K562 (cell line): ENCODE measurements around the gene CYRIA. TPM values are rescaled to one million over a fixed set of nuclear protein-coding genes. Genes with fewer than 3 reads are reported as not detected.

Experiments used
- CREB3L1 ChIP-seq: fragments of 450-650 bp; IDR thresholded peaks from 2 replicates; pipeline ENCODE4 v1.6.1; 2014; ENCODE audit warnings: low read depth, mild to moderate bottlenecking, moderate library complexity, borderline replicate concordance
- ELF2 ChIP-seq: fragments of 250-450 bp; sonication (Bioruptor Pico); IDR thresholded peaks from 2 replicates; pipeline ENCODE4 v1.5.0; 2021; ENCODE audit warnings: mild to moderate bottlenecking
- HNRNPUL1 ChIP-seq: fragments of 200-400 bp; formaldehyde crosslinking; IDR thresholded peaks from 2 replicates; pipeline ENCODE4 v1.6.1; 2017; ENCODE audit warnings: low read length
- IRF1 ChIP-seq: sonication (generic); formaldehyde crosslinking; IDR thresholded peaks from 2 replicates; pipeline ENCODE4 v1.8.0; 2022; ENCODE audit warnings: missing genetic modification reagents, mild to moderate bottlenecking, borderline replicate concordance
- JUND ChIP-seq, 2 experiments: IDR thresholded peaks; 2 replicates in 1 of 2; 3 replicates in 1 of 2; pipeline ENCODE4 v1.6.1; 2011; ENCODE audit warnings: borderline replicate concordance in 2 of 2, low read depth in 2 of 2, low read length in 2 of 2, improper control_type of control experiment in 1 of 2, missing biosample characterization in 1 of 2, missing genetic modification characterization in 1 of 2, missing genetic modification reagents in 1 of 2
- MBD2 ChIP-seq: sonication (generic); IDR thresholded peaks from 2 replicates; pipeline ENCODE4 v1.6.1; 2016; ENCODE audit warnings: low read depth, borderline replicate concordance
- MED1 ChIP-seq: sonication (generic); formaldehyde crosslinking; IDR thresholded peaks from 2 replicates; pipeline ENCODE4 v1.8.1; 2023; ENCODE audit warnings: missing genetic modification reagents, borderline replicate concordance
- NCOA2 ChIP-seq, 2 experiments: fragments of 450-650 bp; IDR thresholded peaks; 2 replicates each; pipeline ENCODE4 v1.6.1; 2018; ENCODE audit warnings: mild to moderate bottlenecking in 2 of 2, moderate library complexity in 1 of 2; ENCODE audit not compliant: partially characterized antibody in 2 of 2
- NFATC3 ChIP-seq: fragments of 450-650 bp; IDR thresholded peaks from 2 replicates; pipeline ENCODE4 v1.6.1; 2017; ENCODE audit warnings: mild to moderate bottlenecking
- NRF1 ChIP-seq, 2 experiments: fragments of 450-650 bp; IDR thresholded peaks in 1 of 2; conservative IDR thresholded peaks in 1 of 2; 2 replicates each; pipeline ENCODE4 v1.6.1; 2014; ENCODE audit warnings: mild to moderate bottlenecking in 2 of 2
- RUNX1 ChIP-seq: sonication (generic); IDR thresholded peaks from 2 replicates; pipeline ENCODE4 v1.6.1; 2016; ENCODE audit warnings: antibody characterized with exemption, low read depth
- SREBF1 ChIP-seq: fragments of 150-350 bp; IDR thresholded peaks from 2 replicates; pipeline ENCODE4 v1.6.1; 2014; ENCODE audit warnings: antibody characterized with exemption, low read depth, low read length, borderline replicate concordance
- SRSF1 ChIP-seq: fragments of 200-400 bp; formaldehyde crosslinking; IDR thresholded peaks from 2 replicates; pipeline ENCODE4 v1.6.1; 2017; ENCODE audit warnings: mild to moderate bottlenecking, low read depth, low read length, moderate library complexity
- ZC3H4 ChIP-seq: sonication (generic); formaldehyde crosslinking; IDR thresholded peaks from 2 replicates; pipeline ENCODE4 v1.9.0; 2021; ENCODE audit warnings: missing genetic modification reagents, borderline replicate concordance
- ZFX ChIP-seq: sonication (generic); formaldehyde crosslinking; IDR thresholded peaks from 2 replicates; pipeline ENCODE4 v1.8.0; 2022; ENCODE audit warnings: mild to moderate bottlenecking, missing genetic modification reagents, moderate library complexity
- ZNF23 ChIP-seq: fragments of 250-450 bp; sonication (Bioruptor Pico); IDR thresholded peaks from 2 replicates; pipeline ENCODE4 v1.4.0; 2020; ENCODE audit warnings: mild to moderate bottlenecking
- ZNF311 ChIP-seq: fragments of 250-450 bp; sonication (Bioruptor Pico); IDR thresholded peaks from 2 replicates; pipeline ENCODE4 v1.4.0; 2020; ENCODE audit warnings: mild to moderate bottlenecking, moderate library complexity
- ZSCAN29 ChIP-seq: fragments of 450-650 bp; IDR thresholded peaks from 2 replicates; pipeline ENCODE4 v1.6.1; 2017
- polyA plus RNA-seq, 8 experiments: library from polyadenylated mRNA; depleted of rRNA in 4 of 8; stranded (reverse) in 5 of 8; unstranded in 3 of 8; fragments of >200 nt; fragmentation: Nextera tagmentation in 2 of 8; fragmentation: Illumina TruSeq in 1 of 8; extraction: Ambion mirVana in 2 of 8; extraction: Trizol in 1 of 8; gene quantifications; 2 replicates each; pipeline versions ENCODE4 v1.2.1 to v1.2.3, GENCODE V29; 2011 to 2014; ENCODE audit warnings: inconsistent platforms in 1 of 8, missing spikeins in 1 of 8
- total RNA-seq, 7 experiments: library from RNA; depleted of rRNA in 6 of 7; stranded (reverse); fragments of >200 nt in 6 of 7; fragmentation: Illumina TruSeq in 2 of 7; extraction: Trizol in 2 of 7; gene quantifications; 2 replicates each; pipeline versions ENCODE4 v1.2.1 to v1.2.3, GENCODE V29; 2011 to 2021; ENCODE audit warnings: low replicate concordance in 1 of 7
- TF ChIP-seq, protein P1 (sequence below): sonication (generic); formaldehyde crosslinking; IDR thresholded peaks from 2 replicates; pipeline ENCODE4 v1.8.0; 2022; ENCODE audit warnings: mild to moderate bottlenecking, low read depth, missing genetic modification reagents
- TF ChIP-seq, protein P2 (sequence below): fragments of 450-650 bp; IDR thresholded peaks from 2 replicates; pipeline ENCODE4 v1.6.1; 2017; ENCODE audit warnings: mild to moderate bottlenecking, moderate library complexity
- TF ChIP-seq, protein P3 (sequence below): fragments of 450-650 bp; formaldehyde crosslinking; IDR thresholded peaks from 2 replicates; pipeline ENCODE4 v1.4.0; 2022; ENCODE audit warnings: missing genetic modification characterization

Gene CYRIA
- total and polyA plus RNA-seq, 9 of the 15 experiments (the other 6 are each of a cell fraction or from before 2014, with no cell fraction given), result 0.84 to 5.6 (median 3.0) TPM

- TF ChIP-seq, protein P1, sequence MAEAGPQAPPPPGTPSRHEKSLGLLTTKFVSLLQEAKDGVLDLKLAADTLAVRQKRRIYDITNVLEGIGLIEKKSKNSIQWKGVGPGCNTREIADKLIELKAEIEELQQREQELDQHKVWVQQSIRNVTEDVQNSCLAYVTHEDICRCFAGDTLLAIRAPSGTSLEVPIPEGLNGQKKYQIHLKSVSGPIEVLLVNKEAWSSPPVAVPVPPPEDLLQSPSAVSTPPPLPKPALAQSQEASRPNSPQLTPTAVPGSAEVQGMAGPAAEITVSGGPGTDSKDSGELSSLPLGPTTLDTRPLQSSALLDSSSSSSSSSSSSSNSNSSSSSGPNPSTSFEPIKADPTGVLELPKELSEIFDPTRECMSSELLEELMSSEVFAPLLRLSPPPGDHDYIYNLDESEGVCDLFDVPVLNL, result no peak
- TF ChIP-seq NCOA2 (IDR thresholded peaks at IDR 0.05; ENCODE audit: partially characterized antibody in 2 of 2), result peak in 1 of 2 experiments; percentile 44
- no peak for TF ChIP-seq CREB3L1
- no peak for TF ChIP-seq ZNF23 (CRISPR knock-in tag)
- no peak for TF ChIP-seq RUNX1
- TF ChIP-seq, protein P2, sequence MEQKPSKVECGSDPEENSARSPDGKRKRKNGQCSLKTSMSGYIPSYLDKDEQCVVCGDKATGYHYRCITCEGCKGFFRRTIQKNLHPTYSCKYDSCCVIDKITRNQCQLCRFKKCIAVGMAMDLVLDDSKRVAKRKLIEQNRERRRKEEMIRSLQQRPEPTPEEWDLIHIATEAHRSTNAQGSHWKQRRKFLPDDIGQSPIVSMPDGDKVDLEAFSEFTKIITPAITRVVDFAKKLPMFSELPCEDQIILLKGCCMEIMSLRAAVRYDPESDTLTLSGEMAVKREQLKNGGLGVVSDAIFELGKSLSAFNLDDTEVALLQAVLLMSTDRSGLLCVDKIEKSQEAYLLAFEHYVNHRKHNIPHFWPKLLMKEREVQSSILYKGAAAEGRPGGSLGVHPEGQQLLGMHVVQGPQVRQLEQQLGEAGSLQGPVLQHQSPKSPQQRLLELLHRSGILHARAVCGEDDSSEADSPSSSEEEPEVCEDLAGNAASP, result no peak
- TF ChIP-seq, protein P3, sequence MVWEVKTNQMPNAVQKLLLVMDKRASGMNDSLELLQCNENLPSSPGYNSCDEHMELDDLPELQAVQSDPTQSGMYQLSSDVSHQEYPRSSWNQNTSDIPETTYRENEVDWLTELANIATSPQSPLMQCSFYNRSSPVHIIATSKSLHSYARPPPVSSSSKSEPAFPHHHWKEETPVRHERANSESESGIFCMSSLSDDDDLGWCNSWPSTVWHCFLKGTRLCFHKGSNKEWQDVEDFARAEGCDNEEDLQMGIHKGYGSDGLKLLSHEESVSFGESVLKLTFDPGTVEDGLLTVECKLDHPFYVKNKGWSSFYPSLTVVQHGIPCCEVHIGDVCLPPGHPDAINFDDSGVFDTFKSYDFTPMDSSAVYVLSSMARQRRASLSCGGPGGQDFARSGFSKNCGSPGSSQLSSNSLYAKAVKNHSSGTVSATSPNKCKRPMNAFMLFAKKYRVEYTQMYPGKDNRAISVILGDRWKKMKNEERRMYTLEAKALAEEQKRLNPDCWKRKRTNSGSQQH (CRISPR knock-in tag), result peak; percentile 44; the same call in 1 of the 2 replicates
- no peak for TF ChIP-seq JUND (IDR thresholded peaks at IDR 0.05; ENCODE audit: borderline replicate concordance, low read depth, low read length)
- TF ChIP-seq JUND (tag; IDR thresholded peaks at IDR 0.05; ENCODE audit: borderline replicate concordance, low read depth, low read length), result 0 out of 3 replicates have a peak, but pooled peaks have one; percentile 33
- TF ChIP-seq IRF1, result no peak
- no peak for TF ChIP-seq SREBF1
- no peak for TF ChIP-seq ZNF311
- peak; percentile 82 for TF ChIP-seq ELF2 (CRISPR knock-in tag)
- TF ChIP-seq MED1, result no peak
- TF ChIP-seq HNRNPUL1, result no peak
- TF ChIP-seq NRF1 (conservative IDR thresholded peaks at IDR 0.05 in 1 of 2, IDR thresholded peaks at IDR 0.05 in 1 of 2), result 0 out of 4 replicates have a peak, but pooled peaks of 1 of the 2 experiments have one; percentile 11
- no peak for TF ChIP-seq NFATC3
- TF ChIP-seq ZSCAN29, result no peak
- TF ChIP-seq ZFX (CRISPR knock-in tag), result no peak
- no peak for TF ChIP-seq ZC3H4
- no peak for TF ChIP-seq SRSF1
- no peak for TF ChIP-seq MBD2
Measured at GRCh38 chr2:16625201-16625729, 40.4 kb downstream of the CYRIA start (continued).
